HL-60 (cell line): ENCODE measurements around the gene A1CF.

Experiments used
- DNase-seq, 2 experiments: peaks; one replicate each; pipeline ENCODE4 v3.0.0-alpha.2; 2010 to 2020; ENCODE audit warnings: low read depth in 1 of 2, low spot score in 1 of 2
- H3K27ac ChIP-seq: fragments of 250-450 bp; sonication (Bioruptor Pico); replicated peaks from 2 replicates; pipeline ENCODE4 v1.5.1; 2020; ENCODE audit warnings: mild to moderate bottlenecking, moderate library complexity
- H3K27me3 ChIP-seq: fragments of 250-450 bp; sonication (Bioruptor Pico); 2 replicates; pipeline ENCODE4 v1.5.1; 2021; ENCODE audit warnings: mild to moderate bottlenecking, moderate library complexity; ENCODE audit not compliant: insufficient read depth, poor library complexity, severe bottlenecking
- H3K4me3 ChIP-seq: replicated peaks from 2 replicates; pipeline ENCODE4 v1.5.1; 2011; ENCODE audit warnings: mild to moderate bottlenecking, control low read depth, low read length; ENCODE audit not compliant: insufficient read depth
- CTCF ChIP-seq: IDR thresholded peaks from one replicate; pipeline ENCODE4 v1.5.1; 2011; ENCODE audit warnings: low read length, control low read depth, inconsistent platforms; ENCODE audit not compliant: insufficient read depth
- GABPA ChIP-seq: IDR thresholded peaks from 2 replicates; pipeline ENCODE4 v1.6.1; 2012; ENCODE audit warnings: low read depth
- POLR2AphosphoS5 ChIP-seq: IDR thresholded peaks from 2 replicates; pipeline ENCODE4 v1.6.1; 2012; ENCODE audit warnings: low read depth
- REST ChIP-seq: IDR thresholded peaks from 2 replicates; pipeline ENCODE4 v1.6.1; 2012; ENCODE audit warnings: low read depth; ENCODE audit not compliant: insufficient replicate concordance
- SPI1 ChIP-seq: IDR thresholded peaks from 2 replicates; pipeline ENCODE4 v1.6.1; 2012; ENCODE audit warnings: low read depth, mild to moderate bottlenecking, borderline replicate concordance

The A1CF gene

GRCh38 chr10:50896721-50897120 is 11.3 kb upstream of the A1CF start:
- Histone ChIP-seq H3K27ac (no peak overlapping the region), H3K27me3 (no peaks in the 10 kb centered on the region), H3K4me3 (no peak overlapping the region)
- DNase-seq = no peak
- TF ChIP-seq SPI1 (no peak), POLR2AphosphoS5 (no peak), GABPA (no peak), REST (no peak)

GRCh38 chr10:50894312-50894711 is 8.9 kb upstream of the A1CF start:
- H3K4me3 ChIP-seq = no peak overlapping the region
- TF ChIP-seq POLR2AphosphoS5 (no peak), REST (no peak), SPI1 (no peak), GABPA (no peak), CTCF (no peak)
- H3K27ac ChIP-seq = no peak overlapping the region
- H3K27me3 ChIP-seq = no peaks in the 10 kb centered on the region
- no peak for DNase-seq

GRCh38 chr10:50892467-50892866 is 7.0 kb upstream of the A1CF start:
- TF ChIP-seq REST (no peak), CTCF (no peak), GABPA (no peak), POLR2AphosphoS5 (no peak), SPI1 (no peak)
- H3K27ac ChIP-seq = no peak overlapping the region
- H3K27me3 ChIP-seq = no peaks in the 10 kb centered on the region
- no peak overlapping the region for H3K4me3 ChIP-seq
- no peak for DNase-seq

- DNase-seq = no peak
- TF ChIP-seq POLR2AphosphoS5 (no peak), REST (no peak), SPI1 (no peak), GABPA (no peak), CTCF (no peak)
- H3K27me3 ChIP-seq = no peaks in the 10 kb centered on the region
- H3K4me3 ChIP-seq = no peak overlapping the region
- H3K27ac ChIP-seq = no peak overlapping the region
Measured at GRCh38 chr10:50884302-50884701, 1.1 kb downstream of the A1CF start.
